ENCODE data around the gene ECI2. TPM values are rescaled to one million over a fixed set of nuclear protein-coding genes. Genes with fewer than 3 reads are reported as not detected.

ECI2 gene
- total and polyA plus RNA-seq, 7 experiments from 2014 or later = 19.9 to 94.4 (median 59.4) TPM

- Histone ChIP-seq H3K27me3 (ENCODE audit: control insufficient read depth in 2 of 2, insufficient read depth in 2 of 2, low read length in 2 of 2) (no peaks in the 10 kb centered on the region), H3K4me3 (ENCODE audit: low read length) (no peak overlapping the region), H3K9me3 (ENCODE audit: control insufficient read depth in 2 of 3, low read length in 3 of 3) (no peaks in the 10 kb centered on the region), H3K4me1 (ENCODE audit: control insufficient read depth in 2 of 2, insufficient read depth in 2 of 2, low read length in 2 of 2) (no peaks in the 10 kb centered on the region), H3K27ac (ENCODE audit: low read depth, low read length) (no peak overlapping the region), H3K36me3 (ENCODE audit: control insufficient read depth in 2 of 3, insufficient read depth in 3 of 3, low read length in 3 of 3) (no peaks in the 10 kb centered on the region)
- Mint-ChIP-seq H3K36me3 (peaks cover 0 to 3% (median 0%) of the 10 kb centered on the region in 5 donors), H3K27ac (no peak overlapping the region), H3K4me1 (no peaks in the 10 kb centered on the region), H3K9me3 (no peaks in the 10 kb centered on the region), H3K27me3 (peaks cover 0 to 7% (median 4%) of the 10 kb centered on the region in 5 donors), H3K4me3 (no peak overlapping the region)
- ChIA-PET POLR2A (no interaction called here), CTCF (no interaction called here)
- no peak for DNase-seq
- intact Hi-C loops (cut with micrococcal nuclease) = no loop called here
- no peak for ATAC-seq
These were observed 38.7 kb upstream of the ECI2 start for GRCh38 chr6:4174042-4174441.

GRCh38 chr6:4172368-4172767, 37.0 kb upstream of the ECI2 start:
- H3K9me3 ChIP-seq (ENCODE audit: control insufficient read depth in 2 of 3, low read length in 3 of 3) = no peaks in the 10 kb centered on the region
- Mint-ChIP-seq H3K4me3 (no peak overlapping the region), H3K9me3 (peaks cover 0 to 8% (median 0%) of the 10 kb centered on the region in 11 donors), H3K36me3 (peaks cover 0 to 3% (median 0%) of the 10 kb centered on the region in 5 donors), H3K27me3 (peaks cover 0 to 4% (median 2%) of the 10 kb centered on the region in 5 donors), H3K27ac (no peak overlapping the region), H3K4me1 (no peaks in the 10 kb centered on the region)
- H3K27me3 ChIP-seq (ENCODE audit: control insufficient read depth in 2 of 2, insufficient read depth in 2 of 2, low read length in 2 of 2) = no peaks in the 10 kb centered on the region
- H3K36me3 ChIP-seq (ENCODE audit: control insufficient read depth in 2 of 3, insufficient read depth in 3 of 3, low read length in 3 of 3) = no peaks in the 10 kb centered on the region
- ChIA-PET CTCF (no interaction called here), POLR2A (no interaction called here)
- H3K4me1 ChIP-seq (ENCODE audit: control insufficient read depth in 2 of 2, insufficient read depth in 2 of 2, low read length in 2 of 2) = no peaks in the 10 kb centered on the region
- intact Hi-C loops (cut with micrococcal nuclease) = no loop called here
- H3K4me3 ChIP-seq (ENCODE audit: low read length) = no peak overlapping the region
- DNase-seq = no peak
- no peak overlapping the region for H3K27ac ChIP-seq (ENCODE audit: low read depth, low read length)
- ATAC-seq = no peak

GRCh38 chr6:4170297-4170696, 34.9 kb upstream of the ECI2 start:
- Histone ChIP-seq H3K27me3 (ENCODE audit: control insufficient read depth in 2 of 2, insufficient read depth in 2 of 2, low read length in 2 of 2) (no peaks in the 10 kb centered on the region), H3K27ac (ENCODE audit: low read depth, low read length) (no peak overlapping the region), H3K4me1 (ENCODE audit: control insufficient read depth in 2 of 2, insufficient read depth in 2 of 2, low read length in 2 of 2) (no peaks in the 10 kb centered on the region), H3K4me3 (ENCODE audit: low read length) (no peak overlapping the region), H3K9me3 (ENCODE audit: control insufficient read depth in 2 of 3, low read length in 3 of 3) (no peaks in the 10 kb centered on the region), H3K36me3 (ENCODE audit: control insufficient read depth in 2 of 3, insufficient read depth in 3 of 3, low read length in 3 of 3) (no peaks in the 10 kb centered on the region)
- CTCF ChIA-PET = no interaction called here
- H3K27me3 Mint-ChIP-seq = peaks cover 0 to 4% (median 3%) of the 10 kb centered on the region in 5 donors
- intact Hi-C loops (cut with micrococcal nuclease) = no loop called here
- no peak overlapping the region for H3K4me3 Mint-ChIP-seq
- no peak overlapping the region for H3K27ac Mint-ChIP-seq
- DNase-seq = no peak
- no peak for ATAC-seq
- H3K4me1 Mint-ChIP-seq = peaks cover 0 to 4% (median 0%) of the 10 kb centered on the region in 7 donors
- H3K9me3 Mint-ChIP-seq = peaks cover 0 to 13% (median 0%) of the 10 kb centered on the region in 11 donors
- POLR2A ChIA-PET = no interaction called here
- peaks cover 0 to 3% (median 0%) of the 10 kb centered on the region in 5 donors for H3K36me3 Mint-ChIP-seq

- intact Hi-C loops (cut with micrococcal nuclease) = no loop called here
- CTCF ChIA-PET = no interaction called here
- ATAC-seq (no peak), DNase-seq (no peak)
- no peaks in the 10 kb centered on the region for H3K36me3 ChIP-seq (ENCODE audit: control insufficient read depth in 2 of 3, insufficient read depth in 3 of 3, low read length in 3 of 3)
- H3K27me3 ChIP-seq (ENCODE audit: control insufficient read depth in 2 of 2, insufficient read depth in 2 of 2, low read length in 2 of 2) = no peaks in the 10 kb centered on the region
- H3K27ac Mint-ChIP-seq = no peak overlapping the region
- peaks cover 0 to 13% (median 0%) of the 10 kb centered on the region in 11 donors for H3K9me3 Mint-ChIP-seq
- POLR2A ChIA-PET = no interaction called here
- H3K4me3 ChIP-seq (ENCODE audit: low read length) = no peak overlapping the region
- H3K36me3 Mint-ChIP-seq = no peaks in the 10 kb centered on the region
- H3K27ac ChIP-seq (ENCODE audit: low read depth, low read length) = no peak overlapping the region
- no peaks in the 10 kb centered on the region for H3K4me1 ChIP-seq (ENCODE audit: control insufficient read depth in 2 of 2, insufficient read depth in 2 of 2, low read length in 2 of 2)
- H3K9me3 ChIP-seq (ENCODE audit: control insufficient read depth in 2 of 3, low read length in 3 of 3) = no peaks in the 10 kb centered on the region
- no peak overlapping the region for H3K4me3 Mint-ChIP-seq
- H3K4me1 Mint-ChIP-seq = peaks cover 0 to 4% (median 0%) of the 10 kb centered on the region in 7 donors
- peaks cover 0 to 4% (median 0%) of the 10 kb centered on the region in 5 donors for H3K27me3 Mint-ChIP-seq
These were observed 33.8 kb upstream of the ECI2 start for GRCh38 chr6:4169028-4169789.

GRCh38 chr6:4167833-4168232, 32.5 kb upstream of the ECI2 start:
- no peak for DNase-seq
- ATAC-seq = no peak
- Histone ChIP-seq H3K27ac (ENCODE audit: low read depth, low read length) (no peak overlapping the region), H3K36me3 (ENCODE audit: control insufficient read depth in 2 of 3, insufficient read depth in 3 of 3, low read length in 3 of 3) (no peaks in the 10 kb centered on the region), H3K27me3 (ENCODE audit: control insufficient read depth in 2 of 2, insufficient read depth in 2 of 2, low read length in 2 of 2) (no peaks in the 10 kb centered on the region), H3K4me1 (ENCODE audit: control insufficient read depth in 2 of 2, insufficient read depth in 2 of 2, low read length in 2 of 2) (no peaks in the 10 kb centered on the region), H3K4me3 (ENCODE audit: low read length) (no peak overlapping the region), H3K9me3 (ENCODE audit: control insufficient read depth in 2 of 3, low read length in 3 of 3) (no peaks in the 10 kb centered on the region)
- Mint-ChIP-seq H3K36me3 (no peaks in the 10 kb centered on the region), H3K27me3 (peaks cover 0 to 4% (median 0%) of the 10 kb centered on the region in 5 donors), H3K4me1 (peaks cover 0 to 4% (median 0%) of the 10 kb centered on the region in 7 donors), H3K27ac (no peak overlapping the region), H3K4me3 (no peak overlapping the region), H3K9me3 (peaks cover 0 to 13% (median 0%) of the 10 kb centered on the region in 11 donors)
- ChIA-PET POLR2A (no interaction called here), CTCF (no interaction called here)
- intact Hi-C loops (cut with micrococcal nuclease) = no loop called here

GRCh38 chr6:4167123-4167522, 31.7 kb upstream of the ECI2 start:
- no peak overlapping the region for H3K4me3 Mint-ChIP-seq
- intact Hi-C loops (cut with micrococcal nuclease) = no loop called here

GRCh38 chr6:4164456-4164855, 29.1 kb upstream of the ECI2 start:
- Mint-ChIP-seq H3K4me3 (no peak overlapping the region), H3K27ac (no peak overlapping the region), H3K9me3 (peaks cover 0 to 13% (median 0%) of the 10 kb centered on the region in 11 donors), H3K4me1 (peaks cover 0 to 4% (median 0%) of the 10 kb centered on the region in 7 donors), H3K36me3 (no peaks in the 10 kb centered on the region), H3K27me3 (peaks cover 0 to 4% (median 0%) of the 10 kb centered on the region in 5 donors)
- ATAC-seq (no peak), DNase-seq (no peak)
- no peak overlapping the region for H3K4me3 ChIP-seq (ENCODE audit: low read length)
- no peaks in the 10 kb centered on the region for H3K9me3 ChIP-seq (ENCODE audit: control insufficient read depth in 2 of 3, low read length in 3 of 3)
- no peak overlapping the region for H3K27ac ChIP-seq (ENCODE audit: low read depth, low read length)
- CTCF ChIA-PET = no interaction called here
- no peaks in the 10 kb centered on the region for H3K27me3 ChIP-seq (ENCODE audit: control insufficient read depth in 2 of 2, insufficient read depth in 2 of 2, low read length in 2 of 2)
- no peaks in the 10 kb centered on the region for H3K4me1 ChIP-seq (ENCODE audit: control insufficient read depth in 2 of 2, insufficient read depth in 2 of 2, low read length in 2 of 2)
- POLR2A ChIA-PET = no interaction called here
- intact Hi-C loops (cut with micrococcal nuclease) = no loop called here
- H3K36me3 ChIP-seq (ENCODE audit: control insufficient read depth in 2 of 3, insufficient read depth in 3 of 3, low read length in 3 of 3) = no peaks in the 10 kb centered on the region

More at GRCh38 chr6:4167123-4167522, 31.7 kb upstream of the ECI2 start:
- Histone ChIP-seq H3K27me3 (ENCODE audit: control insufficient read depth in 2 of 2, insufficient read depth in 2 of 2, low read length in 2 of 2) (no peaks in the 10 kb centered on the region), H3K9me3 (ENCODE audit: control insufficient read depth in 2 of 3, low read length in 3 of 3) (no peaks in the 10 kb centered on the region), H3K4me1 (ENCODE audit: control insufficient read depth in 2 of 2, insufficient read depth in 2 of 2, low read length in 2 of 2) (no peaks in the 10 kb centered on the region), H3K36me3 (ENCODE audit: control insufficient read depth in 2 of 3, insufficient read depth in 3 of 3, low read length in 3 of 3) (no peaks in the 10 kb centered on the region), H3K4me3 (ENCODE audit: low read length) (no peak overlapping the region), H3K27ac (ENCODE audit: low read depth, low read length) (no peak overlapping the region)
- H3K4me1 Mint-ChIP-seq = peaks cover 0 to 4% (median 0%) of the 10 kb centered on the region in 7 donors
- H3K27me3 Mint-ChIP-seq = peaks cover 0 to 4% (median 0%) of the 10 kb centered on the region in 5 donors
- ATAC-seq (no peak), DNase-seq (no peak)
- ChIA-PET POLR2A (no interaction called here), CTCF (no interaction called here)
- H3K9me3 Mint-ChIP-seq = peaks cover 0 to 13% (median 0%) of the 10 kb centered on the region in 11 donors
- no peak overlapping the region for H3K27ac Mint-ChIP-seq
- no peaks in the 10 kb centered on the region for H3K36me3 Mint-ChIP-seq

All from naive thymus-derived CD4-positive, alpha-beta T cell (primary cell).